ENCODE measurements around the gene ITPKB. TPM values are rescaled to one million over a fixed set of nuclear protein-coding genes. Genes with fewer than 3 reads are reported as not detected.

Gene ITPKB
- total and polyA plus RNA-seq, 7 donors = 3.9 to 14.1 (median 8.9) TPM

DNA sequence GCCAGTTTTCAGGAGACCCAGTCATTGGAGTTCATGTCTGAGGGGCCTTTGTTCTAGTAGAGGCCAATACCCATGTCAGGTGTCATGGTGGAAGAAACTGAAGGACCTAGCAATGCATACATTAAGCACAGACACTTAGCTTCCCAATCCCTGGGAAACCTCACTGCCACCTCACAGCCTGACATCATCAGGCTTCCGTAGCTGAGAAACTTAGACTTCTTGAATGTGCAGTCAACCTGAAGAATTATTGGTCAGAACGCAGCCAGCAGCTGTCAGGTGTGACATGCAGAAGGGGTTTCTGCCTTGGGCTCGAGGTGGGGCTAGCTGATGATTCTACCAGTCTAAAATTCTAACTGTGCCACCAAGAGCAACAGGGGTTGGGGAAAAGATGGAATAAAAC, 1.9 kb upstream of the ITPKB start:
- Histone ChIP-seq H3K4me3 (no peak overlapping the region), H3K4me1 (peaks cover 17% of the 10 kb centered on the region), H3K27me3 (ENCODE audit: insufficient read depth in 3 of 3, low read length in 2 of 3) (no peaks in the 10 kb centered on the region), H3K9me3 (peaks cover 5% of the 10 kb centered on the region), H3K27ac (no peak overlapping the region), H3K36me3 (ENCODE audit: insufficient read depth in 1 of 2, low read depth in 1 of 2) (peaks cover 0 to under 1% of the 10 kb centered on the region in 2 donors)
- 78 to 90% (median 83%) methylated on average over 3 of the region's 3 CpGs for WGBS, 3 donors
- intact Hi-C loops (cut with DNase I) = no loop called here
- DNase-seq (no peak), ATAC-seq (no peak)
- TF ChIP-seq, protein P1, sequence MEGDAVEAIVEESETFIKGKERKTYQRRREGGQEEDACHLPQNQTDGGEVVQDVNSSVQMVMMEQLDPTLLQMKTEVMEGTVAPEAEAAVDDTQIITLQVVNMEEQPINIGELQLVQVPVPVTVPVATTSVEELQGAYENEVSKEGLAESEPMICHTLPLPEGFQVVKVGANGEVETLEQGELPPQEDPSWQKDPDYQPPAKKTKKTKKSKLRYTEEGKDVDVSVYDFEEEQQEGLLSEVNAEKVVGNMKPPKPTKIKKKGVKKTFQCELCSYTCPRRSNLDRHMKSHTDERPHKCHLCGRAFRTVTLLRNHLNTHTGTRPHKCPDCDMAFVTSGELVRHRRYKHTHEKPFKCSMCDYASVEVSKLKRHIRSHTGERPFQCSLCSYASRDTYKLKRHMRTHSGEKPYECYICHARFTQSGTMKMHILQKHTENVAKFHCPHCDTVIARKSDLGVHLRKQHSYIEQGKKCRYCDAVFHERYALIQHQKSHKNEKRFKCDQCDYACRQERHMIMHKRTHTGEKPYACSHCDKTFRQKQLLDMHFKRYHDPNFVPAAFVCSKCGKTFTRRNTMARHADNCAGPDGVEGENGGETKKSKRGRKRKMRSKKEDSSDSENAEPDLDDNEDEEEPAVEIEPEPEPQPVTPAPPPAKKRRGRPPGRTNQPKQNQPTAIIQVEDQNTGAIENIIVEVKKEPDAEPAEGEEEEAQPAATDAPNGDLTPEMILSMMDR (IDR thresholded peaks at IDR 0.05) = no peak

DNA sequence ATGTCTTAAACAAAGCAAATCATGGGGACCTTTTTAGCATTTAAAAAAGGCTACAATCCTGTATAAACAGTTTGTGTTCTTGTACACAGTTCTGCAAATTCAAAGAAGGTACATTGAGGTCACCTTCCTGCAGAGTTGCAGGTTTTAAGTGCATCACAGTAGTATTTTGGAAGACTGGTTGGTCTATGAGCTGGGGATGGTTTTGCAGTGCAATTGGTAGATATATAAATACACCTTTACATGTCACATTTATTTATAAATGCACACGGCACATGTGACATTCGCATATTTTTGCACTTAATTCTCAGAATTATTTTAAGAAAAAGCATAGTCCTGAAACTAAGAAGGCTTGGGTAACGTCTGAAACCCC, 599 bp upstream of the ITPKB start:
- H3K9me3 ChIP-seq = peaks cover 5% of the 10 kb centered on the region
- H3K4me3 ChIP-seq = peak overlapping the region; percentile 94
- DNase-seq = no peak
- H3K4me1 ChIP-seq = peaks cover 23% of the 10 kb centered on the region
- ATAC-seq = no peak
- TF ChIP-seq, protein P1 (IDR thresholded peaks at IDR 0.05) = no peak
- H3K36me3 ChIP-seq (ENCODE audit: insufficient read depth in 1 of 2, low read depth in 1 of 2) = peaks cover 0 to 10% of the 10 kb centered on the region in 2 donors
- WGBS, 3 donors = 42 to 74% (median 52%) methylated on average over 3 of the region's 3 CpGs
- peak overlapping the region; percentile 51 for H3K27ac ChIP-seq
- intact Hi-C loops (cut with DNase I) = loop anchor here (2.0 to 5.0 kb wide), 5 partner anchors 37 to 102 kb away; no protein-coding TSS in a partner anchor
- no peaks in the 10 kb centered on the region for H3K27me3 ChIP-seq (ENCODE audit: insufficient read depth in 3 of 3, low read length in 2 of 3)

DNA sequence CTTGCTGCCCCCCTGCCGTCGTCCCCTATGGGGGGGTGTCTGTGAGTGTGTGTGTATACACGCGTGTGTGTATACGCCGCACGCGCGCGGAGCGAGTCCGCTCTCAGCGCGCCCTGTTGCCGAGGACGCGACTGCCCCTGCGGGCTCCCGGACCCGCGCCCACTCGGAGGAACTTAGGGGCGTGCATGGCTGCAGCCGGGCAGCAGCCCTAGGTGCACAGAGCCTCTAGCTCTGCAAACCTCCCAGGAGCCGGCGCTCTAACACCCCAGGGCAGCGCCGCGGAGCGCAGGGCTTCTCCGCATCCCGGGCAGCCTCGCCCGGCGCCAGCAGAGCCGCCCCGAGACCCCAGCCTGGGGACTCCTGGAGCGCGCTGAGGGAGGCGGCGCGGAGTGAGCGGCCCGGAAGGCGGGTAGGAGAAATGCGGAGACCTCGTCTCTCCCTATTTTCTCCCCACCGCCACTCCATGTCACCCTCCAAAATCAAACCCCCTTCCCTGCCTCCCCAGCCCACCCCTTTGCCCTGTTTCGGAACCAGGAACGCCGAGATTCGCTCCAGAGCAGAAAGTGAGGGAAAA, 574 bp downstream of the ITPKB start:
- TF ChIP-seq, protein P1 (IDR thresholded peaks at IDR 0.05) = peak; percentile 5
- Histone ChIP-seq H3K36me3 (ENCODE audit: insufficient read depth in 1 of 2, low read depth in 1 of 2) (peaks cover 0 to 10% of the 10 kb centered on the region in 2 donors), H3K4me1 (peaks cover 23% of the 10 kb centered on the region), H3K27ac (peak overlapping the region; percentile 87), H3K4me3 (peak overlapping the region; percentile 94), H3K27me3 (ENCODE audit: insufficient read depth in 3 of 3, low read length in 2 of 3) (no peaks in the 10 kb centered on the region), H3K9me3 (peaks cover 2% of the 10 kb centered on the region)
- WGBS, 3 donors = 0 to 1% (median 1%) methylated on average over 41 to 52 of the region's 52 CpGs
- ATAC-seq (peak; percentile 53 to 74 (median 74)), DNase-seq (peak; percentile 39 to 74)
- intact Hi-C loops (cut with DNase I) = loop anchor here (2.0 to 5.0 kb wide), 5 partner anchors 36 to 101 kb away; no protein-coding TSS in a partner anchor

DNA sequence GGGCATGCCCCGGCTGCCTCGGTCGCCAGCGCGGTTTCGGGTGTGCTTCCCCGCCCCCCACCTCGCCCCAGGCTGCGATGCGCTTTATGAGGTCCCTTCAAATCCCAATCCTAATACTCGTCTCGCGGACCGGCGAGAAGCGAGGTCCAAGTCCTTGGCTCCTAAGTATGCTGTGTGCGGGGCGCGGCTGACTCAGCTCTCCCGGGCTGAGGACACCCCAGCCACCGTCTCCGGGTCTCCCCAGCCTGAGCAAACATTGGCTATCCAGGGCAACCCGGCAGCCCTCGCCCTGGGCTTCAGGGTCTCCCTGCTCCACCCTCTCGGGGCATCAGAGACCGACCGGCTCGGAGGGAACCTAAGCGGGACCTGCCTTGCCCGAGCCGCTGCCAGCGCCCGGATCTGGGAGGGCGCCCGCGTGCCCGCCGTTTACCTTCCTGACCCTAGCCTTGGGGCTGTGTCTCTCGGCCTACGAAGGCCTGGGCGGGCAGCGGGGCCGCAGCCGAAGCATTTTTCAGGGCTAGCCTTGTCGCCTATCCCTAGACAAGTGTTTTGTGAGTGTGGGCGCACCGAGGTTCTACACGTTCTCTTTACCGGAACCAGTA, 1.2 kb downstream of the ITPKB start:
- no peaks in the 10 kb centered on the region for H3K27me3 ChIP-seq (ENCODE audit: insufficient read depth in 3 of 3, low read length in 2 of 3)
- H3K9me3 ChIP-seq = no peaks in the 10 kb centered on the region
- H3K36me3 ChIP-seq (ENCODE audit: insufficient read depth in 1 of 2, low read depth in 1 of 2) = peaks cover 0 to 10% of the 10 kb centered on the region in 2 donors
- ATAC-seq (peak; percentile 60 to 78 (median 70)), DNase-seq (peak; percentile 48 to 70)
- H3K27ac ChIP-seq = peak overlapping the region; percentile 87
- intact Hi-C loops (cut with DNase I) = loop anchor here (2.0 to 5.0 kb wide), 5 partner anchors 36 to 101 kb away; no protein-coding TSS in a partner anchor
- H3K4me3 ChIP-seq = peak overlapping the region; percentile 94
- peaks cover 23% of the 10 kb centered on the region for H3K4me1 ChIP-seq
- 0% methylated on average over 47 to 49 of the region's 49 CpGs for WGBS, 3 donors
- TF ChIP-seq, protein P1 (IDR thresholded peaks at IDR 0.05) = no peak

Measured in psoas muscle (tissue), 8 donors.